HepG2 (cell line): ENCODE data around the gene UCK2. TPM values are rescaled to one million over a fixed set of nuclear protein-coding genes. Genes with fewer than 3 reads are reported as not detected.

Source experiments
- AGO1 ChIP-seq: fragments of 200-400 bp; formaldehyde crosslinking; IDR thresholded peaks from 2 replicates; pipeline ENCODE4 v1.6.1; 2017; ENCODE audit warnings: mild to moderate bottlenecking, low read depth, low read length, moderate library complexity; ENCODE audit not compliant: poor library complexity, severe bottlenecking
- AKAP8 ChIP-seq: sonication (generic); formaldehyde crosslinking; IDR thresholded peaks from 2 replicates; pipeline ENCODE4 v1.5.1; 2020; ENCODE audit warnings: mild to moderate bottlenecking, missing genetic modification reagents
- KMT2B ChIP-seq: IDR thresholded peaks from 2 replicates; pipeline ENCODE4 v1.6.1; 2016; ENCODE audit warnings: missing genetic modification reagents, missing compliant biosample characterization
- NFYB ChIP-seq: sonication (generic); formaldehyde crosslinking; IDR thresholded peaks from 2 replicates; pipeline ENCODE4 v1.4.0; 2020; ENCODE audit warnings: missing genetic modification reagents
- NR2F1 ChIP-seq, 2 experiments: fragments of 450-650 bp in 1 of 2; formaldehyde crosslinking in 1 of 2; IDR thresholded peaks; 2 replicates each; pipeline versions ENCODE4 v1.5.0 to v1.6.1; 2016 to 2020; ENCODE audit warnings: mild to moderate bottlenecking in 1 of 2, missing compliant biosample characterization in 1 of 2, missing genetic modification reagents in 1 of 2, moderate library complexity in 1 of 2
- SMAD1 ChIP-seq: sonication (generic); formaldehyde crosslinking; IDR thresholded peaks from 2 replicates; pipeline ENCODE4 v1.4.0; 2020; ENCODE audit warnings: missing genetic modification reagents, low read depth, mild to moderate bottlenecking, borderline replicate concordance
- SP5 ChIP-seq: IDR thresholded peaks from 2 replicates; pipeline ENCODE4 v1.6.1; 2016; ENCODE audit warnings: low read depth, borderline replicate concordance
- WIZ ChIP-seq: sonication (generic); formaldehyde crosslinking; IDR thresholded peaks from 2 replicates; pipeline ENCODE4 v1.5.1; 2020; ENCODE audit warnings: mild to moderate bottlenecking, missing genetic modification reagents
- ZBTB7B ChIP-seq: sonication (generic); formaldehyde crosslinking; IDR thresholded peaks from 2 replicates; pipeline ENCODE4 v1.4.0; 2020; ENCODE audit warnings: missing genetic modification reagents
- ZNF589 ChIP-seq: sonication (generic); formaldehyde crosslinking; conservative IDR thresholded peaks from 2 replicates; pipeline ENCODE4 v1.8.0; 2022; ENCODE audit warnings: mild to moderate bottlenecking, moderate library complexity, missing genetic modification reagents
- ZSCAN20 ChIP-seq: sonication (generic); formaldehyde crosslinking; IDR thresholded peaks from 2 replicates; pipeline ENCODE4 v1.4.0; 2020; ENCODE audit warnings: missing genetic modification reagents, mild to moderate bottlenecking, borderline replicate concordance
- polyA plus RNA-seq, 8 experiments: library from polyadenylated mRNA; depleted of rRNA in 3 of 8; stranded (reverse) in 7 of 8; unstranded in 1 of 8; fragments of >200 nt; fragmentation: Illumina TruSeq in 4 of 8; extraction: Trizol in 4 of 8; gene quantifications; 2 replicates each; pipeline versions ENCODE4 v1.2.1 to v1.2.3, GENCODE V29; 2011 to 2016; ENCODE audit warnings: low read depth in 4 of 8, missing spikeins in 1 of 8, mixed read lengths in 1 of 8; ENCODE audit not compliant: insufficient read depth in 1 of 8
- total RNA-seq, 5 experiments: library from RNA; depleted of rRNA; stranded (reverse); fragments of >200 nt; fragmentation: Illumina TruSeq; extraction: Trizol; gene quantifications; 2 replicates each; pipeline ENCODE4 v1.2.3, GENCODE V29; 2016; ENCODE audit warnings: low read depth in 1 of 5
- TF ChIP-seq, protein P1 (sequence below): sonication (generic); formaldehyde crosslinking; IDR thresholded peaks from 2 replicates; pipeline ENCODE4 v1.5.0; 2020; ENCODE audit warnings: mild to moderate bottlenecking, missing genetic modification reagents
- TF ChIP-seq, protein P2 (sequence below): sonication (generic); formaldehyde crosslinking; IDR thresholded peaks from 2 replicates; pipeline ENCODE4 v1.8.1; 2023; ENCODE audit warnings: mild to moderate bottlenecking, inconsistent platforms, moderate library complexity, missing genetic modification reagents, borderline replicate concordance
- TF ChIP-seq, protein P3 (sequence below): sonication (generic); formaldehyde crosslinking; IDR thresholded peaks from 2 replicates; pipeline ENCODE4 v1.4.0; 2020; ENCODE audit warnings: missing genetic modification reagents
- TF ChIP-seq, protein P4 (sequence below): IDR thresholded peaks from 2 replicates; pipeline ENCODE4 v1.6.1; 2016; ENCODE audit warnings: missing biosample characterization, missing genetic modification reagents, low read depth
- TF ChIP-seq, protein P5 (sequence below): sonication (generic); formaldehyde crosslinking; IDR thresholded peaks from 2 replicates; pipeline ENCODE4 v1.4.0; 2020; ENCODE audit warnings: missing genetic modification reagents
- TF ChIP-seq, protein P6 (sequence below): sonication (generic); formaldehyde crosslinking; IDR thresholded peaks from 2 replicates; pipeline ENCODE4 v1.4.0; 2020; ENCODE audit warnings: missing genetic modification reagents

UCK2 gene
- total and polyA plus RNA-seq, 2 of the 13 experiments (the other 11 are each of a cell fraction or from before 2014, with no cell fraction given), result 64.3 to 78.0 TPM

DNA sequence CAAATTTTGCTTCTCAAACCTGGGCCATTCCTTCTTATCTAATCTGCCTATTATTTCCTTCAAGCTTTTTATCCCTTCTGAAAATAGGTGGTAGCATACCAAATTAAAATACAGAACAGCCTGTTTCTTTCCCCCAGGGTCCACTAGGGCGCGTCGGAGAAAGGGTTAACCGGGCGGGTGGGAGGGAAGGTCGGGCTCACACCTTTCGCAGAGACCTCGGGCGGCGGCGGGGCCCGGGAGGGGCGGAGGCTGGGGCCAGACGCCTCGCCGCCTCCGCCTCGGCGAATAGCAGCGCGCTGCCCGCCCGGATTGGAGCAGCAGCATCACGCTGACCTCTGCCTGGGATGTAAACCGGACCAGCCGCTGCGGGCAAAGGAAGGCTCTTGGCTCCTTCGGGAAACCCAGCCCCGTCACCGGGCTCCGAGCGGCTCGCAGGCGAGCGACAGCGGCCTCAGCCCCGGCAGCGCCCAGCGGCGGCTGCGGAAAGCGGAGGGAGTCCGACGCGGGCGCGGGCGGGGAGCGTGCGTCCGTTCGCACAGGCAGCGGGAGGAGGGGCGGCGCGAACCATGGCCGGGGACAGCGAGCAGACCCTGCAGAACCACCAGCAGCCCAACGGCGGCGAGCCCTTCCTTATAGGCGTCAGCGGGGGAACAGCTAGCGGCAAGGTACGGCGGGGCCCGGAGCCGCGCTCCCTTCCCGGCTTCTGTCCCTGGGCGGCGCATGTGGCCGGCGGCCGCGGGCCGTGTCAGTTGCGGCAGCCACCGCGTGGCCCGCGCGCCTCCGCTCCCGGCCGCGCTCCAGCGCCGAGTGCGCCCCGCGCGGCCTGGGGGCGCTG, at the start of gene UCK2 (continued):
- TF ChIP-seq, protein P1, sequence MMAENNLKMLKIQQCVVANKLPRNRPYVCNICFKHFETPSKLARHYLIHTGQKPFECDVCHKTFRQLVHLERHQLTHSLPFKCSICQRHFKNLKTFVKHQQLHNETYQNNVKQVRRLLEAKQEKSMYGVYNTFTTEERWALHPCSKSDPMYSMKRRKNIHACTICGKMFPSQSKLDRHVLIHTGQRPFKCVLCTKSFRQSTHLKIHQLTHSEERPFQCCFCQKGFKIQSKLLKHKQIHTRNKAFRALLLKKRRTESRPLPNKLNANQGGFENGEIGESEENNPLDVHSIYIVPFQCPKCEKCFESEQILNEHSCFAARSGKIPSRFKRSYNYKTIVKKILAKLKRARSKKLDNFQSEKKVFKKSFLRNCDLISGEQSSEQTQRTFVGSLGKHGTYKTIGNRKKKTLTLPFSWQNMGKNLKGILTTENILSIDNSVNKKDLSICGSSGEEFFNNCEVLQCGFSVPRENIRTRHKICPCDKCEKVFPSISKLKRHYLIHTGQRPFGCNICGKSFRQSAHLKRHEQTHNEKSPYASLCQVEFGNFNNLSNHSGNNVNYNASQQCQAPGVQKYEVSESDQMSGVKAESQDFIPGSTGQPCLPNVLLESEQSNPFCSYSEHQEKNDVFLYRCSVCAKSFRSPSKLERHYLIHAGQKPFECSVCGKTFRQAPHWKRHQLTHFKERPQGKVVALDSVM (CRISPR knock-in tag), result peak; percentile 31; the same call in 1 of the 2 replicates
- TF ChIP-seq ZNF589 (CRISPR knock-in tag) (no peak), SP5 (CRISPR knock-in tag) (peak; percentile 20; the same call in 1 of the 2 replicates), AKAP8 (CRISPR knock-in tag) (no peak), KMT2B (CRISPR knock-in tag) (0 out of 2 replicates have a peak, but pooled peaks have one; percentile 10), ZSCAN20 (CRISPR knock-in tag) (no peak), ZBTB7B (CRISPR knock-in tag) (peak; percentile 35; the same call in 1 of the 2 replicates), NFYB (CRISPR knock-in tag) (peak; percentile 72), SMAD1 (CRISPR knock-in tag) (no peak), AGO1 (no peak), NR2F1 (CRISPR knock-in tag; IDR thresholded peaks at IDR 0.05) (peak; percentile 21 to 49; a peak in 2 of 4 replicates), WIZ (CRISPR knock-in tag) (no peak)
- TF ChIP-seq, protein P2, sequence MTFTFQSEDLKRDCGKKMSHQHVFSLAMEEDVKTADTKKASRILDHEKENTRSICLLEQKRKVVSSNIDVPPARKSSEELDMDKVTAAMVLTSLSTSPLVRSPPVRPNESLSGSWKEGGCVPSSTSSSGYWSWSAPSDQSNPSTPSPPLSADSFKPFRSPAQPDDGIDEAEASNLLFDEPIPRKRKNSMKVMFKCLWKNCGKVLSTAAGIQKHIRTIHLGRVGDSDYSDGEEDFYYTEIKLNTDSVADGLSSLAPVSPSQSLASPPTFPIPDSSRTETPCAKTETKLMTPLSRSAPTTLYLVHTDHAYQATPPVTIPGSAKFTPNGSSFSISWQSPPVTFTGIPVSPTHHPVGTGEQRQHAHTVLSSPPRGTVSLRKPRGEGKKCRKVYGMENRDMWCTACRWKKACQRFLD (CRISPR knock-in tag), result no peak
- TF ChIP-seq, protein P3, sequence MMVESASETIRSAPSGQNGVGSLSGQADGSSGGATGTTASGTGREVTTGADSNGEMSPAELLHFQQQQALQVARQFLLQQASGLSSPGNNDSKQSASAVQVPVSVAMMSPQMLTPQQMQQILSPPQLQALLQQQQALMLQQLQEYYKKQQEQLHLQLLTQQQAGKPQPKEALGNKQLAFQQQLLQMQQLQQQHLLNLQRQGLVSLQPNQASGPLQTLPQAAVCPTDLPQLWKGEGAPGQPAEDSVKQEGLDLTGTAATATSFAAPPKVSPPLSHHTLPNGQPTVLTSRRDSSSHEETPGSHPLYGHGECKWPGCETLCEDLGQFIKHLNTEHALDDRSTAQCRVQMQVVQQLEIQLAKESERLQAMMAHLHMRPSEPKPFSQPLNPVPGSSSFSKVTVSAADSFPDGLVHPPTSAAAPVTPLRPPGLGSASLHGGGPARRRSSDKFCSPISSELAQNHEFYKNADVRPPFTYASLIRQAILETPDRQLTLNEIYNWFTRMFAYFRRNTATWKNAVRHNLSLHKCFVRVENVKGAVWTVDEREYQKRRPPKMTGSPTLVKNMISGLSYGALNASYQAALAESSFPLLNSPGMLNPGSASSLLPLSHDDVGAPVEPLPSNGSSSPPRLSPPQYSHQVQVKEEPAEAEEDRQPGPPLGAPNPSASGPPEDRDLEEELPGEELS (CRISPR knock-in tag), result no peak
- TF ChIP-seq, protein P4, sequence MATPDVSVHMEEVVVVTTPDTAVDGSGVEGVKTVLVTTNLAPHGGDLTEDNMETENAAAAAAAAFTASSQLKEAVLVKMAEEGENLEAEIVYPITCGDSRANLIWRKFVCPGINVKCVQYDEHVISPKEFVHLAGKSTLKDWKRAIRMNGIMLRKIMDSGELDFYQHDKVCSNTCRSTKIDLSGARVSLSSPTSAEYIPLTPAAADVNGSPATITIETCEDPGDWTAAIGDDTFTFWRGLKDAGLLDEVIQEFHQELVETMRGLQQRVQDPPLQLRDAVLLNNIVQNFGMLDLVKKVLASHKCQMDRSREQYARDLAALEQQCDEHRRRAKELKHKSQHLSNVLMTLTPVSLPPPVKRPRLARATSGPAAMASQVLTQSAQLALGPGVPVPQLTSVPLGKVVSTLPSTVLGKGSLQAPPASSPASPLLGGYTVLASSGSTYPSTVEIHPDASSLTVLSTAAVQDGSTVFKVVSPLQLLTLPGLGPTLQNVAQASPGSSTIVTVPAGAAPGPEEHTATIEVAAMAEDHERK (CRISPR knock-in tag), result no peak
- TF ChIP-seq, protein P5, sequence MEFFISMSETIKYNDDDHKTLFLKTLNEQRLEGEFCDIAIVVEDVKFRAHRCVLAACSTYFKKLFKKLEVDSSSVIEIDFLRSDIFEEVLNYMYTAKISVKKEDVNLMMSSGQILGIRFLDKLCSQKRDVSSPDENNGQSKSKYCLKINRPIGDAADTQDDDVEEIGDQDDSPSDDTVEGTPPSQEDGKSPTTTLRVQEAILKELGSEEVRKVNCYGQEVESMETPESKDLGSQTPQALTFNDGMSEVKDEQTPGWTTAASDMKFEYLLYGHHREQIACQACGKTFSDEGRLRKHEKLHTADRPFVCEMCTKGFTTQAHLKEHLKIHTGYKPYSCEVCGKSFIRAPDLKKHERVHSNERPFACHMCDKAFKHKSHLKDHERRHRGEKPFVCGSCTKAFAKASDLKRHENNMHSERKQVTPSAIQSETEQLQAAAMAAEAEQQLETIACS (CRISPR knock-in tag), result no peak; the same call in 1 of the 2 replicates
- TF ChIP-seq, protein P6, sequence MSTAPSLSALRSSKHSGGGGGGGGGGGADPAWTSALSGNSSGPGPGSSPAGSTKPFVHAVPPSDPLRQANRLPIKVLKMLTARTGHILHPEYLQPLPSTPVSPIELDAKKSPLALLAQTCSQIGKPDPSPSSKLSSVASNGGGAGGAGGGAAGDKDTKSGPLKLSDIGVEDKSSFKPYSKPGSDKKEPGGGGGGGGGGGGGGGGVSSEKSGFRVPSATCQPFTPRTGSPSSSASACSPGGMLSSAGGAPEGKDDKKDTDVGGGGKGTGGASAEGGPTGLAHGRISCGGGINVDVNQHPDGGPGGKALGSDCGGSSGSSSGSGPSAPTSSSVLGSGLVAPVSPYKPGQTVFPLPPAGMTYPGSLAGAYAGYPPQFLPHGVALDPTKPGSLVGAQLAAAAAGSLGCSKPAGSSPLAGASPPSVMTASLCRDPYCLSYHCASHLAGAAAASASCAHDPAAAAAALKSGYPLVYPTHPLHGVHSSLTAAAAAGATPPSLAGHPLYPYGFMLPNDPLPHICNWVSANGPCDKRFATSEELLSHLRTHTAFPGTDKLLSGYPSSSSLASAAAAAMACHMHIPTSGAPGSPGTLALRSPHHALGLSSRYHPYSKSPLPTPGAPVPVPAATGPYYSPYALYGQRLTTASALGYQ (CRISPR knock-in tag), result no peak
